ENCODE measurements around the gene MMP28. TPM values are rescaled to one million over a fixed set of nuclear protein-coding genes. Genes with fewer than 3 reads are reported as not detected.

The MMP28 gene
- polyA plus RNA-seq (ENCODE audit: low read depth in 6 of 6), result under 1 TPM in 1 of 6 donors, not detected in 5; 0.21 TPM

- Mint-ChIP-seq H3K4me3 (peak within 1 kb of the TSS; percentile 70 to 85 (median 81)), H3K27ac (peak within 1 kb of the TSS in 2 of 6 donors; percentile 20 to 49), H3K27me3 (peaks cover 28 to 58% (median 37%) of the 10 kb centered on the region in 3 donors), H3K9me3 (no peaks in the 10 kb centered on the region), H3K4me1 (peaks cover 8 to 15% (median 13%) of the 10 kb centered on the region in 3 donors), H3K36me3 (no peaks in the 10 kb centered on the region)
- ATAC-seq (ENCODE audit: low read depth in 2 of 2) (peak; percentile 72 to 76), DNase-seq (peak; percentile 28)
Measured at GRCh38 chr17:35795007-35795870, at the start of gene MMP28. Gene MMP28 (minus strand): TSS chr17:35795641. CDS start chr17:35795377, 264 bp downstream.

GRCh38 chr17:35844547-35844946 is 49.1 kb upstream of the MMP28 start:
- peak overlapping the region in 2 of 6 donors; percentile 21 to 57 for H3K27ac Mint-ChIP-seq
- H3K27me3 Mint-ChIP-seq, result no peaks in the 10 kb centered on the region
- no peak overlapping the region for H3K4me3 Mint-ChIP-seq
- H3K4me1 Mint-ChIP-seq, result peaks cover 2 to 15% (median 7%) of the 10 kb centered on the region in 3 donors
- H3K9me3 Mint-ChIP-seq, result no peaks in the 10 kb centered on the region
- no peak for DNase-seq
- ATAC-seq (ENCODE audit: low read depth in 2 of 2), result no peak
- peaks cover 24 to 37% of the 10 kb centered on the region in 2 donors for H3K36me3 Mint-ChIP-seq

- H3K27ac Mint-ChIP-seq, result peak overlapping the region in 3 of 6 donors; percentile 13 to 57 (median 49)
- no peak overlapping the region for H3K4me3 Mint-ChIP-seq
Measured at GRCh38 chr17:35843698-35844097, 48.3 kb upstream of the MMP28 start.

GRCh38 chr17:35842239-35842638 is 46.8 kb upstream of the MMP28 start:
- no peak overlapping the region for H3K4me3 Mint-ChIP-seq
- ATAC-seq (ENCODE audit: low read depth in 2 of 2) (no peak), DNase-seq (no peak)
- peaks cover 0 to 9% (median 0%) of the 10 kb centered on the region in 3 donors for H3K4me1 Mint-ChIP-seq
- H3K36me3 Mint-ChIP-seq, result peaks cover 20 to 28% of the 10 kb centered on the region in 2 donors
- no peaks in the 10 kb centered on the region for H3K27me3 Mint-ChIP-seq
- no peak overlapping the region for H3K27ac Mint-ChIP-seq
- no peaks in the 10 kb centered on the region for H3K9me3 Mint-ChIP-seq

More at GRCh38 chr17:35843698-35844097, 48.3 kb upstream of the MMP28 start:
- DNase-seq (no peak), ATAC-seq (ENCODE audit: low read depth in 2 of 2) (no peak)
- Mint-ChIP-seq H3K4me1 (peaks cover 0 to 14% (median 7%) of the 10 kb centered on the region in 3 donors), H3K9me3 (no peaks in the 10 kb centered on the region), H3K27me3 (no peaks in the 10 kb centered on the region), H3K36me3 (peaks cover 24 to 37% of the 10 kb centered on the region in 2 donors)

GRCh38 chr17:35841505-35841904 is 46.1 kb upstream of the MMP28 start:
- peaks cover 0 to 9% (median 0%) of the 10 kb centered on the region in 3 donors for H3K4me1 Mint-ChIP-seq
- no peaks in the 10 kb centered on the region for H3K9me3 Mint-ChIP-seq
- no peak overlapping the region for H3K4me3 Mint-ChIP-seq
- H3K27ac Mint-ChIP-seq, result no peak overlapping the region
- DNase-seq (no peak), ATAC-seq (ENCODE audit: low read depth in 2 of 2) (no peak)
- H3K27me3 Mint-ChIP-seq, result no peaks in the 10 kb centered on the region
- H3K36me3 Mint-ChIP-seq, result peaks cover 20 to 28% of the 10 kb centered on the region in 2 donors

- Mint-ChIP-seq H3K27ac (no peak overlapping the region), H3K36me3 (peaks cover 24 to 28% of the 10 kb centered on the region in 2 donors), H3K4me3 (no peak overlapping the region), H3K4me1 (peaks cover 0 to 9% (median 0%) of the 10 kb centered on the region in 3 donors), H3K9me3 (no peaks in the 10 kb centered on the region), H3K27me3 (no peaks in the 10 kb centered on the region)
- DNase-seq (no peak), ATAC-seq (ENCODE audit: low read depth in 2 of 2) (no peak)
Measured at GRCh38 chr17:35841101-35841500, 45.7 kb upstream of the MMP28 start.

- ATAC-seq (ENCODE audit: low read depth in 2 of 2) (no peak), DNase-seq (no peak)
- no peak overlapping the region for H3K27ac Mint-ChIP-seq
- H3K27me3 Mint-ChIP-seq, result no peaks in the 10 kb centered on the region
- H3K9me3 Mint-ChIP-seq, result no peaks in the 10 kb centered on the region
- no peak overlapping the region for H3K4me3 Mint-ChIP-seq
- peaks cover 10 to 12% of the 10 kb centered on the region in 2 donors for H3K36me3 Mint-ChIP-seq
- peaks cover 0 to 4% (median 2%) of the 10 kb centered on the region in 3 donors for H3K4me1 Mint-ChIP-seq
Measured at GRCh38 chr17:35825206-35825605, 29.8 kb upstream of the MMP28 start.

GRCh38 chr17:35821308-35821707 is 25.9 kb upstream of the MMP28 start:
- Mint-ChIP-seq H3K36me3 (peaks cover 10 to 12% of the 10 kb centered on the region in 2 donors), H3K27ac (no peak overlapping the region), H3K4me1 (peaks cover 0 to 4% (median 3%) of the 10 kb centered on the region in 3 donors), H3K4me3 (no peak overlapping the region), H3K9me3 (no peaks in the 10 kb centered on the region), H3K27me3 (no peaks in the 10 kb centered on the region)
- ATAC-seq (ENCODE audit: low read depth in 2 of 2), result no peak
- DNase-seq, result no peak

GRCh38 chr17:35819455-35819854 is 24.0 kb upstream of the MMP28 start:
- no peak overlapping the region for H3K4me3 Mint-ChIP-seq
- H3K36me3 Mint-ChIP-seq, result peaks cover 10% of the 10 kb centered on the region in 2 donors
- DNase-seq, result no peak
- H3K9me3 Mint-ChIP-seq, result no peaks in the 10 kb centered on the region
- H3K27me3 Mint-ChIP-seq, result no peaks in the 10 kb centered on the region
- ATAC-seq (ENCODE audit: low read depth in 2 of 2), result no peak
- H3K4me1 Mint-ChIP-seq, result peaks cover 0 to 19% (median 16%) of the 10 kb centered on the region in 3 donors
- peak overlapping the region in 1 of 6 donors; percentile 44 for H3K27ac Mint-ChIP-seq

GRCh38 chr17:35817196-35817595 is 21.8 kb upstream of the MMP28 start:
- Mint-ChIP-seq H3K36me3 (peaks cover 0 to under 1% of the 10 kb centered on the region in 2 donors), H3K27me3 (no peaks in the 10 kb centered on the region), H3K4me1 (peaks cover 9 to 35% (median 32%) of the 10 kb centered on the region in 3 donors), H3K4me3 (no peak overlapping the region), H3K9me3 (no peaks in the 10 kb centered on the region), H3K27ac (no peak overlapping the region)
- DNase-seq (no peak), ATAC-seq (ENCODE audit: low read depth in 2 of 2) (no peak)

GRCh38 chr17:35816723-35817122 is 21.3 kb upstream of the MMP28 start:
- H3K27me3 Mint-ChIP-seq, result no peaks in the 10 kb centered on the region
- no peak overlapping the region for H3K27ac Mint-ChIP-seq
- ATAC-seq (ENCODE audit: low read depth in 2 of 2) (no peak), DNase-seq (no peak)
- H3K4me3 Mint-ChIP-seq, result no peak overlapping the region
- no peaks in the 10 kb centered on the region for H3K36me3 Mint-ChIP-seq
- H3K4me1 Mint-ChIP-seq, result peaks cover 9 to 37% (median 32%) of the 10 kb centered on the region in 3 donors
- H3K9me3 Mint-ChIP-seq, result no peaks in the 10 kb centered on the region

GRCh38 chr17:35812456-35812855 is 17.0 kb upstream of the MMP28 start:
- DNase-seq (no peak), ATAC-seq (ENCODE audit: low read depth in 2 of 2) (no peak)
- Mint-ChIP-seq H3K4me3 (peak overlapping the region in 1 of 8 donors; percentile 63), H3K27ac (peak overlapping the region in 1 of 6 donors; percentile 75), H3K9me3 (no peaks in the 10 kb centered on the region), H3K4me1 (peaks cover 28 to 69% (median 57%) of the 10 kb centered on the region in 3 donors), H3K36me3 (no peaks in the 10 kb centered on the region), H3K27me3 (no peaks in the 10 kb centered on the region)

GRCh38 chr17:35811759-35812158 is 16.3 kb upstream of the MMP28 start:
- no peaks in the 10 kb centered on the region for H3K27me3 Mint-ChIP-seq
- peaks cover 28 to 69% (median 57%) of the 10 kb centered on the region in 3 donors for H3K4me1 Mint-ChIP-seq
- peak overlapping the region in 1 of 6 donors; percentile 16 for H3K27ac Mint-ChIP-seq
- peak overlapping the region in 4 of 8 donors; percentile 21 to 95 (median 88) for H3K4me3 Mint-ChIP-seq
- no peaks in the 10 kb centered on the region for H3K36me3 Mint-ChIP-seq
- DNase-seq (no peak), ATAC-seq (ENCODE audit: low read depth in 2 of 2) (no peak)
- no peaks in the 10 kb centered on the region for H3K9me3 Mint-ChIP-seq
